Measurements from ENCODE around the gene NSUN3.
A peak's percentile ranks its signal among the peaks of the same experiment; 100 is the strongest.

NSUN3 gene

DNA sequence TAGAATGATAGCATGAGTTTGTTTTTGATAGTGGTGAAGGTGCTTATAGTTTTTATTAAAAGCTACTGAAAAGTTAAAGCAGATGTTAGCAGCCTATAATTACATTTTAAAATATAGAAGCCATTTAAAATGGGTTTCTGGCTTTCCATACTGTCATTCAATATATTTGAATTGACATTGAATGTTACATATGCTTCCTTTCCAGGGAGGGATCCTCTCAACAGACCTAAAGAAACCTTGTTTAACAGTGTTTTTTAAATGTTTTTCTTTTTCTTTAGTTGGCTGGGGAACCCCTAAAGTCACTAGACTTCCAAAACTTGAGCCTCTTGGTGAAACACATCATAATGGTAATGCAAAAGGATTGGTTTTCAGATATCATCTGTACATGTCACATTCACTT lies 12.3 kb upstream of the NSUN3 start:
- DNase-seq, result no peak
- Histone ChIP-seq H3K79me1 (replicated peaks; ENCODE audit: low read length, poor library complexity, severe bottlenecking) (peaks cover 5% of the 10 kb centered on the region), H3K36me3 (ENCODE audit: control insufficient read depth in 1 of 2, insufficient read depth in 2 of 2, low read depth in 1 of 2, low read length in 2 of 2) (peaks cover 0 to 21% of the 10 kb centered on the region in 2 experiments), H2AK5ac (ENCODE audit: low read length, severe bottlenecking) (no peak overlapping the region), H3K9ac (ENCODE audit: low read length) (no peak overlapping the region), H3K9me3 (ENCODE audit: control insufficient read depth, low read length) (no peaks in the 10 kb centered on the region), H3K4ac (ENCODE audit: low read depth in 1 of 2, low read length in 2 of 2) (no peak overlapping the region), H3K14ac (ENCODE audit: low read length in 2 of 2) (no peak overlapping the region), H3K23ac (ENCODE audit: low read length in 2 of 2) (no peak overlapping the region), H4K91ac (ENCODE audit: low read length) (no peak overlapping the region), H3K4me1 (ENCODE audit: control insufficient read depth, insufficient read depth, low read depth, low read length) (no peaks in the 10 kb centered on the region), H2BK15ac (ENCODE audit: low read depth, poor library complexity, severe bottlenecking) (no peak overlapping the region), H2BK120ac (ENCODE audit: low read depth, low read length) (no peak overlapping the region), H4K8ac (ENCODE audit: low read length) (no peak overlapping the region), H2BK5ac (ENCODE audit: low read depth, low read length, poor library complexity, severe bottlenecking) (peak overlapping the region; percentile 5), H3K27me3 (ENCODE audit: control insufficient read depth in 1 of 2, insufficient read depth in 1 of 2, low read length in 2 of 2) (no peaks in the 10 kb centered on the region), H3K18ac (ENCODE audit: low read depth in 1 of 2, low read length in 2 of 2) (no peak overlapping the region), H3K27ac (ENCODE audit: low read length, poor library complexity, severe bottlenecking) (no peak overlapping the region), H3K4me3 (ENCODE audit: insufficient read depth in 1 of 2, low read depth in 1 of 2, low read length in 2 of 2) (no peak overlapping the region), H3K4me2 (ENCODE audit: low read length, poor library complexity, severe bottlenecking) (no peak overlapping the region), H2AFZ (ENCODE audit: low read depth, low read length) (no peak overlapping the region), H2BK12ac (ENCODE audit: low read length in 2 of 2) (no peak overlapping the region)

GRCh38 chr3:94061297-94061696 lies 1.6 kb upstream of the NSUN3 start:
- Histone ChIP-seq H2AFZ (ENCODE audit: low read depth, low read length) (no peak overlapping the region), H2BK12ac (ENCODE audit: low read length in 2 of 2) (no peak overlapping the region), H3K27me3 (ENCODE audit: control insufficient read depth in 1 of 2, insufficient read depth in 1 of 2, low read length in 2 of 2) (no peaks in the 10 kb centered on the region), H2BK120ac (ENCODE audit: low read depth, low read length) (no peak overlapping the region), H3K4me3 (ENCODE audit: insufficient read depth in 1 of 2, low read depth in 1 of 2, low read length in 2 of 2) (no peak overlapping the region), H3K79me1 (replicated peaks; ENCODE audit: low read length, poor library complexity, severe bottlenecking) (peaks cover 6% of the 10 kb centered on the region), H4K8ac (ENCODE audit: low read length) (peak overlapping the region; percentile 71), H3K27ac (ENCODE audit: low read length, poor library complexity, severe bottlenecking) (no peak overlapping the region), H2BK5ac (ENCODE audit: low read depth, low read length, poor library complexity, severe bottlenecking) (no peak overlapping the region), H3K23ac (ENCODE audit: low read length in 2 of 2) (no peak overlapping the region), H2BK15ac (ENCODE audit: low read depth, poor library complexity, severe bottlenecking) (no peak overlapping the region), H3K36me3 (ENCODE audit: control insufficient read depth in 1 of 2, insufficient read depth in 2 of 2, low read depth in 1 of 2, low read length in 2 of 2) (peaks cover 3 to 21% of the 10 kb centered on the region in 2 experiments), H2AK5ac (ENCODE audit: low read length, severe bottlenecking) (no peak overlapping the region), H3K4ac (ENCODE audit: low read depth in 1 of 2, low read length in 2 of 2) (no peak overlapping the region), H3K4me1 (ENCODE audit: control insufficient read depth, insufficient read depth, low read depth, low read length) (peaks cover 3% of the 10 kb centered on the region), H3K14ac (ENCODE audit: low read length in 2 of 2) (no peak overlapping the region), H3K9ac (ENCODE audit: low read length) (no peak overlapping the region), H4K91ac (ENCODE audit: low read length) (no peak overlapping the region), H3K4me2 (ENCODE audit: low read length, poor library complexity, severe bottlenecking) (no peak overlapping the region), H3K9me3 (ENCODE audit: control insufficient read depth, low read length) (no peaks in the 10 kb centered on the region), H3K18ac (ENCODE audit: low read depth in 1 of 2, low read length in 2 of 2) (peak overlapping the region in 1 of 2 experiments; percentile 38)
- DNase-seq, result no peak
- 97% methylated on average over 9 of the region's 13 CpGs for WGBS

GRCh38 chr3:94063496-94064119 lies 747 bp downstream of the NSUN3 start:
- no peaks in the 10 kb centered on the region for H3K9me3 ChIP-seq (ENCODE audit: control insufficient read depth, low read length)
- H3K36me3 ChIP-seq (ENCODE audit: control insufficient read depth in 1 of 2, insufficient read depth in 2 of 2, low read depth in 1 of 2, low read length in 2 of 2), result peaks cover 3 to 26% of the 10 kb centered on the region in 2 experiments
- H3K4me1 ChIP-seq (ENCODE audit: control insufficient read depth, insufficient read depth, low read depth, low read length), result peaks cover 3% of the 10 kb centered on the region
- no peak overlapping the region for H2BK120ac ChIP-seq (ENCODE audit: low read depth, low read length)
- H4K91ac ChIP-seq (ENCODE audit: low read length), result no peak overlapping the region
- WGBS, result 69% methylated on average over 17 of the region's 17 CpGs
- peak overlapping the region; percentile 26 to 96 for H3K18ac ChIP-seq (ENCODE audit: low read depth in 1 of 2, low read length in 2 of 2)
- H3K4ac ChIP-seq (ENCODE audit: low read depth in 1 of 2, low read length in 2 of 2), result no peak overlapping the region
- H2BK12ac ChIP-seq (ENCODE audit: low read length in 2 of 2), result no peak overlapping the region
- peak overlapping the region; percentile 71 for H3K4me2 ChIP-seq (ENCODE audit: low read length, poor library complexity, severe bottlenecking)
- no peak overlapping the region for H2AFZ ChIP-seq (ENCODE audit: low read depth, low read length)
- H2BK15ac ChIP-seq (ENCODE audit: low read depth, poor library complexity, severe bottlenecking), result no peak overlapping the region
- DNase-seq, result no peak
- no peaks in the 10 kb centered on the region for H3K27me3 ChIP-seq (ENCODE audit: control insufficient read depth in 1 of 2, insufficient read depth in 1 of 2, low read length in 2 of 2)
- no peak overlapping the region for H2BK5ac ChIP-seq (ENCODE audit: low read depth, low read length, poor library complexity, severe bottlenecking)
- peak overlapping the region; percentile 59 for H4K8ac ChIP-seq (ENCODE audit: low read length)
- H3K14ac ChIP-seq (ENCODE audit: low read length in 2 of 2), result no peak overlapping the region
- peak overlapping the region; percentile 99 for H3K27ac ChIP-seq (ENCODE audit: low read length, poor library complexity, severe bottlenecking)
- peak overlapping the region; percentile 67 to 83 for H3K4me3 ChIP-seq (ENCODE audit: insufficient read depth in 1 of 2, low read depth in 1 of 2, low read length in 2 of 2)
- H2AK5ac ChIP-seq (ENCODE audit: low read length, severe bottlenecking), result peak overlapping the region; percentile 77
- no peak overlapping the region for H3K23ac ChIP-seq (ENCODE audit: low read length in 2 of 2)
- peaks cover 10% of the 10 kb centered on the region for H3K79me1 ChIP-seq (replicated peaks; ENCODE audit: low read length, poor library complexity, severe bottlenecking)
- peak overlapping the region; percentile 96 for H3K9ac ChIP-seq (ENCODE audit: low read length)

DNA sequence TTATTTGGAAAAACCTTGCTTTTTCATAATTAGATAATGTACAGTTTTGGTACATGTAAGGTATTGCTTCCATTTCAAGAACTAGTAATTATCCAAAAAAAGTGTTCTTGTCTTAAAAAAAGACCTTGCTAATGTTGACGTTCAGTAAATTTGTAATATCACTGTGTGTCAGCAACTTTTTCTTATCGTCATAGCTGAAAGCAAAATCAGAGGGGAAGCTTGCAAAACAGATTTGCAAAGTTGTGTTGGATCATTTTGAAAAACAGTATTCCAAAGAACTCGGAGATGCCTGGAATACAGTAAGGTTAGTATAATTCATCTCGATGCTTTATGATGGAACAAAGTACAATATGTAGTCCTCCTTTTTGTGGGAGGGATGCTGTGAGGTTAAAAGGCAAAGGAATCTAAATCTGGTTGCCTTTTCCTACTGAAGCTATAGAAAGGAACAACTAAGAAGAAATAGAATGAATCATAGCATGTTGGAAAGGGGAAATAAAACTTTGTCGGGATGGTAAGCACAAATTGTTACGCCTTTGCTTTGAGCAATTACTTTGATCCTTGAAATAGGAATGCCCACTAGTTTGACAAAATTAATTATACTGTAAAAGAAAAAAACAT lies 1.5 kb downstream of the NSUN3 start:
- no peak overlapping the region for H3K4ac ChIP-seq (ENCODE audit: low read depth in 1 of 2, low read length in 2 of 2)
- no peak overlapping the region for H2AK5ac ChIP-seq (ENCODE audit: low read length, severe bottlenecking)
- WGBS, result 92% methylated on average over 5 of the region's 6 CpGs
- H3K27me3 ChIP-seq (ENCODE audit: control insufficient read depth in 1 of 2, insufficient read depth in 1 of 2, low read length in 2 of 2), result no peaks in the 10 kb centered on the region
- H3K18ac ChIP-seq (ENCODE audit: low read depth in 1 of 2, low read length in 2 of 2), result no peak overlapping the region
- H3K79me1 ChIP-seq (replicated peaks; ENCODE audit: low read length, poor library complexity, severe bottlenecking), result peaks cover 8% of the 10 kb centered on the region
- H3K27ac ChIP-seq (ENCODE audit: low read length, poor library complexity, severe bottlenecking), result no peak overlapping the region
- no peak overlapping the region for H4K8ac ChIP-seq (ENCODE audit: low read length)
- DNase-seq, result no peak
- H3K4me3 ChIP-seq (ENCODE audit: insufficient read depth in 1 of 2, low read depth in 1 of 2, low read length in 2 of 2), result peak overlapping the region in 1 of 2 experiments; percentile 83
- no peak overlapping the region for H2AFZ ChIP-seq (ENCODE audit: low read depth, low read length)
- peaks cover 3% of the 10 kb centered on the region for H3K4me1 ChIP-seq (ENCODE audit: control insufficient read depth, insufficient read depth, low read depth, low read length)
- no peak overlapping the region for H2BK15ac ChIP-seq (ENCODE audit: low read depth, poor library complexity, severe bottlenecking)
- H2BK5ac ChIP-seq (ENCODE audit: low read depth, low read length, poor library complexity, severe bottlenecking), result no peak overlapping the region
- no peak overlapping the region for H3K14ac ChIP-seq (ENCODE audit: low read length in 2 of 2)
- peaks cover 3 to 22% of the 10 kb centered on the region in 2 experiments for H3K36me3 ChIP-seq (ENCODE audit: control insufficient read depth in 1 of 2, insufficient read depth in 2 of 2, low read depth in 1 of 2, low read length in 2 of 2)
- H3K23ac ChIP-seq (ENCODE audit: low read length in 2 of 2), result no peak overlapping the region
- H3K4me2 ChIP-seq (ENCODE audit: low read length, poor library complexity, severe bottlenecking), result no peak overlapping the region
- no peaks in the 10 kb centered on the region for H3K9me3 ChIP-seq (ENCODE audit: control insufficient read depth, low read length)
- no peak overlapping the region for H4K91ac ChIP-seq (ENCODE audit: low read length)
- peak overlapping the region; percentile 96 for H3K9ac ChIP-seq (ENCODE audit: low read length)
- no peak overlapping the region for H2BK120ac ChIP-seq (ENCODE audit: low read depth, low read length)
- no peak overlapping the region for H2BK12ac ChIP-seq (ENCODE audit: low read length in 2 of 2)
